Stimulated activated CD4-positive, alpha-beta T cell treated with anti-CD3 and anti-CD28 coated beads, TNF-alpha, amount 100 ng/mL, for 1 hour (primary cell): ENCODE measurements around the gene CCNQ.

Experiments used
- DNase-seq, 3 donors: peaks; one replicate each; pipeline ENCODE4 v3.0.0-alpha.2; 2020; ENCODE audit warnings: low read depth in 3 of 3, low spot score in 1 of 3

CCNQ gene

DNA sequence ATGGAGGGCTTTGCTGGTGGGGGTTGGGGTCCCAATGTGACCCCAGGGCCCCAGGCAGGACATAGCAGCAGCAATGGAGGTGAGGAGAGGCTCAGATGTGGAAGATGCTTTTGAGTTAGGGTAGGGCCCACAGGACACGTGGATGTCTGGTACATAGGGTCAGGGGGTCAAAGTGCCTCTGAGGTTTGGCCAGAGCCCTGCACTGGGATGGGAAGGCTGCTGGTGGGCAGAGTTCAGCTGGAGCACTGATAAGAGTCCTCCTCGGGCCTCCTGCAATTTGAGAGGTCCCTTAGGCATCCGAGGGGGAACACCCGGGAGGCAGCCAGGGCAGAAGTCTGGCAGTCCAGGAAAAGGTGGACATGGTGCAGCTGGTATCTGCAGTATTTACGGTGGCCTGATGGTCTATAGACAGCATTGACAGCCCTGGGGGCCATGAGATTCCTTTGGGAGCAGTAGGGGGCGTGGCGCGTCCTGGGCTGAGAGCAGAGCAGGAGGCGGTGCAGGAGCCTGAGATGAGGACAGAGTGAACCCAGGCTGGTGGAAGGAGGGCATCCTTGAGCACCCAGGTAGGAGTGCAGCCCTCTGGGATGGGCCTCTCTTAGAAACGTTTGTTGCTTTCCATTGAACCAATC is 22.6 kb downstream of the CCNQ start:
- no peak for DNase-seq

DNA sequence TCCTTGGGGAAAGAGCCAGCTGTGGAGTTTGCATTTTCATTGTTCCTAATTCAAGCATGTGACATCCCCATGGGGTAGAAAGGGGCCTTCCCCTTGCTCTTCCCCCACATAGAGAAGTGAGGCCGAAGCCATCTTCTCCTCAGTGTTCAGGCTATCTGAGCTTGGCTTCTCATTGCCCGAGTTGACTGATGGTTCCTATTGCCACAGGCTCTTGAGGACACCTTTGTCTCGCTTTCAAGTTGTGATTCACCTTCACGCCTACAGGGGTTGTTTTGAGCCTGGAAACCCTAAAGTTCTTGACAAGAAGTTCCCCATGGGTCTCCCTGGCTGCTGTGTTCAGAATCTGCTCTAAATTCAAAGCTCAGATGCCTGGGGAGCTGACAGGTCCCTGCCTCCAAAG is 25.0 kb downstream of the CCNQ start:
- no peak for DNase-seq

DNA sequence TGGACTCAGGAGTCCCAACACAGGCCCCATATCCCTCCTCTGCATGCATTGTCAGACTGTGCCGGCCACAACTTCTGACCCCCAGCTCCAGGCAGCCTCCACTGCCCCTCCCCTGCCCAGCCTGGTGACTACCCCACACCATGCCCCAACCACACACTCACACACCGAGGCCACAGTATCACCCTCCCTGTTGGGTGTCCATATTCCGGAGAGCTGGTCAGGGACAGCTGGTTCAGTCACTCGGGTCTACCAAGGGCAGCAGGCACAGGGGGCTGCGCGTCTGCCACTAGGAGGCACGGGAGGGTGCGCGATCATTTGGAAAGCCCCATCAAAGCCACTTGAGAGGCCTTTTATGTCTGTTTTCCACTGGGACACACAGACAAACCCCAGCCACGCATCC is 26.3 kb downstream of the CCNQ start:
- DNase-seq, result no peak

DNA sequence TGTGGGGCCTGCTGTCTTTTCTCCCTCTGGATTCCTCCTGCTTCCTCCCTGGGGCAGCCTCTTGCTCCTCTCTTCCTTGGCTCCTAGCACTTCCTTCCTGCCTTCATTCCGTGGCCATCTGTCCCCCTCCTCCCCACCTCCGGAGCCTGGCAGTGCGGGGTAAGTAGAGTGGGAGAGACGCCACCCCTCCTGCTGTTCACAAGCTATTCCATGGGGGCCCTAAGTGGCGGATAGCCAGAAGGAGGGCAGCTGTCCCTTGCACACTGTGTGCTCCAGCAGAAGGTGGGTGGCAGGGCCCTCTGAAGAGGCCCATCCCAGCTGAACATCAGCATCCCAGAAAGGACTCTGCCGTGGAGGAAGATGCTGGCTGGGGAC is 27.4 kb downstream of the CCNQ start:
- no peak for DNase-seq

DNA sequence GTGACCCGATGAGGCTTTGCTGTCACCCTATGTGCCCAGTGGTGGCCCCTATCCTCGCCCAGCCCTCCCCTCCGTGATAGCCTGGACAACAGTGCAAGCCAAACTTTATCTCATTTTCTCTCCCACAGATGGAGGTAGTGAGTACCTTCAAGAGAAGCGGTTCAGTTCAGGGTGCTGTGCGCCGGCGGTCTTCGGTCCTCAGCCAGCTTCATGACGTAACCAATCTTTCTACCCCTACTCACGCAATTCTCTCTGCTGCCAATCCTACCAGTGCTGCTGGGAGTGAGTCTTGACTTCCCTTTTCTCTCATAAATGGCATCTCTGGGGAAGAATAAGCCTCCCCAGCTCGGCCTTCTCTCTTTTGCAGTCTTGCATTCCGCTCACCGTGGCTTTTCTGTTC is 29.5 kb downstream of the CCNQ start:
- DNase-seq, result no peak

DNA sequence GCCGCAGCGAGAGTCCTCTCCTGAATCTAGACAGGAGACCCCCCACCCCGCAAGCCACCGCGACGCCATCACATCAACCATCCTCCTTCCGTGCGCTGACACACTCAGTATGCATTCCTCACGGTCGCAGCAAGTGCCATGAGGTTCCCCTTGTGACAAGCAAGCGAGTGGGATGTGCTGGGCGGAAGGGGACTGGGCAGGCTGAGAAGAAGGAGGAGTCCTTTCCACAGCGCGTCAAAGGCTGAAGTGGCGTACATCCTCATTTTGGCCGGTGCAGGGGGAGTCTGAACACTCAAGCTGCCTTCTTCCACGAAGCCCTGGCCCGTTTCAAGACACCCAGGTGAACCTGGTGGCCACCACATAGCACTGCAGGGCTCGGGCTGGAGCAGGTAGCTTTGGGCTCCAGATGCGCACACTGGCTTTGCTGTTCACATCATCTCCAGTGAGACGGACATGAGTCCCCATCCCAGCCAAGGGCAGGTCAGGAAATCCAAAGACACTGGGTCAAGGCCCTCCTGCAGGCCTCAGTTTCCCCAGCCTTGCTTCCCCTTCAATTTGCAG is 30.4 kb downstream of the CCNQ start:
- no peak for DNase-seq

DNA sequence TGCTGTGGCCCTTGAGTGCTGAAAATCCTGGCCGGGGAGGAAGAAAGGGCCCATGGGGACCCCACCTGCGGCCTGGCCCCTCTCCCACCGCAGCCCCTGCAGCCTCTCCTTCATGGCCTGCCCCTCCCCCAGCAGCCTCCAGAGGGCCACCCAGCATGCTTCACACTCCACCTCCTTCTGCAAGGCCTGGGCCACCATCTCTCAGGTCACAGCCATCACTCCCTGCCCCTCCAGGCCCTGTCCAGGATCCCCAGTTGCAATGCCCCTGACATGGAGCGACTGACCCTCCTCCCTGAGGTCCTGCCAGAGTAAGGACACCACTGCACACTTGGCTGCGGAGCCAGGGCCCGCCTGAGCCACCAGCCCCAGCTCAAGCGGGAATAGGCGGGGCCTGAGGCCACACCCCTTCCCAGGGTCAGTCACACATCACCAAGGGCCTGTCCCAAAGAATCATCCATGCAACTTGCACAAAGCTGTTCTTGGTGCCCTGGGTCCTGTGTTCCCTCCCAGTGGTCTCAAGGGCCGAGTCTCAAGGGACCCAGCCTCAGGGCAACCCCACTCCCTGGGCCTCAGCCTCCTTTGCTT is 32.9 kb downstream of the CCNQ start:
- no peak for DNase-seq

DNA sequence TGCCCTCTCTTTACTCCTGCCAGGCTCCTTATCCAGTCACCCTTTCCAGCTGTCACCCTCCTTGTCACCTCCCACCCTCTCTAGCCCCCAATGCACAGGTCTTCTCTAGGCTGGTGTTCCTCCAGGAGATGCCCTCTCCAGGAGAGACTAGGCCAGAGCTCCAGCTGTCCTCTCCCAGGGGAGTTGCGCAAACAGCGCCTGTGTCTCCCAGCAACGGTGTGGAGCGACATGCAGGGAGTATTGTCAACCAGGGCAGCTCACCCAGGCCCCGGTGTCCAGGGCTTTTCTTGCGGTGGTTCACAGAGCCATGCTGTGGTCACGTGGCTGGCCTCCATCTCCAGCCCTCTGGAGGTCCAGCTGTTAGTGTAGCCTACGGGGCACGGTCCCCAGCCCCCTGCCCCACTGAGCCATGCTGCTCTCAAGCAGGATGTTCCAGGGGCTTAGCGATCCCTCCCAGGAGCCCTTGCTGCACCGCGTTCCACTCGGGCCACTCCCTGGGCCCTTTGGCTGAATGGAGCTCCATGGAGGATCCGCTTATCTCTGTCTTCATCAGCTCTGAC is 34.8 kb downstream of the CCNQ start:
- no peak for DNase-seq

DNA sequence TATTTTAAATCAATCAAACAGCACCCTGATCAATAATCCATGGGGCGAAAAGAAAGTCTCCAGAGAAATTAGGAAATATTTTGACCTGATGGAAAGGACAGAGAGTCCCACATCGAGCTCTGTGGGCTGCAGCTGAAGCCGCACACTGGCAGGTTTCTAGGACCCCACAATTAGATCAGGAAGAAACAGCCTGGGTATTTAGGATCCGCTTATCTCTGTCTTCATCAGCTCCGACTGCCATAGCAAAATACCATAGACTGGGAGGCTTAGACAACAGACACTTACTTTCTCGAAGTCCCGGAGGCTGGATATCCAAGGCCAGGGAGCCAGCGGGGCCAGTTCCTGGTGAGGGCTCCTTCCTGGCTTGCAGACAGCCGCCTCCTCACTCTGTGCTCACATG is 36.4 kb downstream of the CCNQ start:
- no peak for DNase-seq

DNA sequence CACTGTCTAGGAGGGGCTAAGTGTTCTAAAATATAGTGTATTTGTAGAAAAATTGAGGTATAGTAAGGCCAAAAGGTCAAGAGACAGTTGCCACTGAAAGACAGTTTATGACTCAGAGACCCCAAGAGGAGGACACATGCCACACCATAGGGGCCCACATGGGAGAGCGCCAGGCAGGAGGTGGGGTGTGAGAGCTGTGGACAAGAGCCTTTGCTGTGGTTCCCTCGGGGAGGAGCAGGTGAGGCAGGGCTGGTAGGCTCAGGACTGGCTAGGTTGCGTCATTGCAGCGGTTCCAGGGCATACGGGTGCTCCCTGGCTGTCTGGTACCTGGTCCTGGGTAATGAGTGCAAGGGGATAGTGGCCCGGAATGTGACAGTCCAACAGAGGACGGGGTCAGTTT is 37.6 kb downstream of the CCNQ start:
- DNase-seq, result no peak

DNA sequence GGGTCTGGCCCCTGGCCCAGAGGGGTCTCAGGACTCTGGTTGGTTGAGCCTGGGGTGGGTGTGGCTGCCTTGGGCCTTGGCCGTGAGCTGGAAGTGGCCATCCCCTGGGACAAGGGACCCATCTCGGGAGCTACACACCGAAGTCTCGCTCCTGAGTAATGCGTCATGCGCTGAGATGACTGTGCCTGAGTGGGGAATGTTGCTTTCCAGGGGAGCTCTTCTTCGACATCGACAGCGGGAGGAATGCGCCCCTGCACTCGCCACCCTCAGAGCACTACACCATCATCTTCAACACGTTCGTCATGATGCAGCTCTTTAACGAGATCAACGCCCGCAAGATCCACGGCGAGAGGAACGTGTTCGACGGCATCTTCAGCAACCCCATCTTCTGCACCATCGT is 38.5 kb downstream of the CCNQ start:
- no peak for DNase-seq

DNA sequence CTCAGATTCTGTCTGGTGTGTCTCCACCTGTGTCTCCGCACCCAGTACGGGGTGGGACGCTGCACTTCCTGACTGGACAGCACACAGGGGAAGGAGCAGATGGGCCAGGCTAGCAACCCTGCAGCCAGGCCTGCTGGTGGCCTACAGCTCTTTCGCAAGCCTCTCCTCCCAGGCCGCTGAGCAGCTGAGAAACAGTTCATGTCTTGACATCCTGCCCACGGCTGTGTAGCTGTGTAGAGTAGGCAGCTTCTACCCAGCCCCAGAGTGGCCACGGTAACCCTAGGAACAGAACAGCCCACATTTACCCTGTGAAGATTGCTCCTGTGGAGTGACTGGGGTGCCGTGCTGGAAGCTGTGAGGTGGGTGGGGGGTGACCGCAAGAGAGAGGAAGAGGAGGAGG is 38.9 kb downstream of the CCNQ start:
- DNase-seq, result no peak

DNA sequence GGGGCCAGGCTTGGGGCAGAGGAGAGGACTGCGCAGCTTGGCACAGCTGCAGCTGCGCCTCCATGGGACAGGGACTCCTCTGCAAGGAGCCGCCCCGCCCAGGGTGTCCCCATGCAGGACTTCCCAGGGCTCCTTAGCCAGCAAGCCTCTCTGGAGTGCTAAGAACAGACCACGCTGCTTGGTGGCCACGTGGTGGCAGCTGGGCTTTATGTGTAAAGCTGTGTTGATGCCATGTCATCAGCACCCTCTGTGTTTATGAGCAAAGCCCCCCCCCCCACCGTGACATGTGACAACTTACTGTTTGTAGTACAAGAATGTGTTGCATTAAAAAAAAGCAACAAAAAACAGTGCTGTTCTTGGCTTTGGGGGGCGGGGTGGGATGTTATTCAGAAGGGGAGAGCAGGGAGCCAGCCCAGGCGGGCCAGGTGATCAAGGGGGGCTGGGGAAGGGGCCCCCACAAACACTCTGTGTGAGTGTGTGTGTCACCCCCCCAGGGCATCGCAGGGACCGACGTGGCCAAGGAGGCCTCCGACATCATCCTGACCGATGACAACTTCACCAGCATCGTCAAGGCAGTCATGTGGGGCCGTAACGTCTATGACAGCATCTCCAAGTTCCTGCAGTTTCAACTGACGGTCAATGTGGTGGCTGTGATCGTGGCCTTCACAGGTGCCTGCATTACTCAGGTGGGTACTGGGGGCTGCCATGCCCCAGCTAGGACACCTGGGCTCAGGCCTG is 41.2 kb downstream of the CCNQ start:
- no peak for DNase-seq

DNA sequence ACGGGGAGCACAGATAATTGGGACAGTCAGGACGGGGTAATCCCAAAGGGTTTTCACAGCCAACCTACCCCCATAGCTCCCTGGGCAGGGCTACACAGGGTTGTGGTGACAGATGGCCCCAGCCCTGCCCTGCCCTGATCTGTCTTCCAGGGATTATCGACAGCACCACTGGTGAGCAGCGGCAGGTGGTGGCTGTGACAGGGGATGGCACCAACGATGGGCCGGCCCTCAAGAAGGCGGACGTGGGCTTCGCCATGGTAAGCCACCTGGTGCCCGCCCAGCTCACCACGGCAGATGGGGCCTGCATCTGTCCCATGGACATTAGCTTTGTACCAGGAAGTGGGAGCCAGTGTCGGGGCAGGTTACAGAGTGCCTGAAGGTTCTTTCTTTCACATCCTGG is 42.2 kb downstream of the CCNQ start:
- DNase-seq, result no peak

DNA sequence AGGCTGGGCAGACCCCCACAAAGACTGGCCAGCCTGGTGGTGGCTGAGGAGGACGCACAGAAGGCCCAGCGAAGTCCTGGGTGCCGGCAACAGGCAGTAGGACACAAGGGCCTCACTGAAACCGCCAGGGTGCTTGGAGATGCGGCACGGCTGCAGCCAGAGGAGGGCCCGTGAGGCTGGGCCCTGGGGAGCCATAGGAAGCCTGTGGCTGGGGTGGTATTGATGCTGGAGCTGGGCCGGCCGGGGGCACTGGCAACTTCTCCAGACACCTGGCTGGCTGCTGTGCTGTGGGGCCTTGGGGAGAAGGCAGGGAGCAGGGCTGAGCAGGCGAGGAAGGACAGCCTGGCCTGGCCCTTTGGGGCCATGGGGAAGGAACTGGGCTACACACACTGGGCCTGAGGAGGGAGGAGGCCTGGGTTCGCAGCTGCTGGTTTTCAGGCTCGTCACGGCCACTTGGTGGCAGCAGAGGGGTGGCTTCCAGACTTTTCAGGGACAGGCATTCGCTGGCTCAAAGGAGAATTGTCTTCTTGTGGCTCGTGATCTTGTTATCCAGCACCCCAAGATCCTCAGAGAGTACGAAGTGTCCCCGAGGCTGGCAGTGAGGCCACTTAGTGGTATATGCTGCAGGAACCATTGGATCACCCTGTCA is 44.3 kb downstream of the CCNQ start:
- peak; percentile 9 to 48 (median 12) for DNase-seq

DNA sequence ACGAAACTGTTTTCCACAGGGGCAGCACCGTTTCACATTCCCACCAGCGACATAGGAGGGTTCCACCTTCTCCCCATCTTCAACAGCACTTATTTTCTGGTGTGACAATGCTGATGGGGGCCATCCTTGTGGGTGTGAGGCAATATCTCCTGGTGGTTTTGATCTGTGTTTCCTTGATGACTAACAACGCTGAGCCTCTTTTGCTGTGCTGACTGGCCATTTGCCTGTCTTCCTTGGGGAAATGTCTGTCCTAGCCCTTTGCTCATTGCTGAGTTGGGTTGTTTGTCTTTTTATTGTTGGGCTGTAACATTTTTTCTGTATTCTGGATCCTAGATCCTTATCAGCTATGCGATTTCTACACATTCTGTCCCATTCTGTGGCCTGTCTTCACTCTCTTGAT is 47.8 kb downstream of the CCNQ start:
- DNase-seq, result no peak

DNA sequence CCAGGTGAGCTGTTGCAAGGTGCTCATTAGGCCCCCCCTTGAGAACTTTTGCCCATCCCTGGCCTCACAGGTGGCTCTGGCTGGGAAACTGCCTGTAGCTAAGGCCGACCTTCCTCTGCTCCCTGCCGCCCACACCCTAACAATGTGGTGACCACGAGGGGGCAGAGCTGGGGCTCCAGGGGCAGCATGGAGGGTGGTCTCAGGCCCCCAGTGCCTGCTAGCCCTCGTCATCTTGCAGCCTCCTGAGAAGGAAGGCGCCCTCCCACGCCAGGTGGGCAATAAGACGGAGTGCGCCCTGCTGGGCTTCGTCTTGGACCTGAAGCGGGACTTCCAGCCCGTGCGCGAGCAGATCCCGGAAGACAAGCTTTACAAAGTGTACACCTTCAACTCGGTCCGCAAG is 49.1 kb downstream of the CCNQ start:
- DNase-seq, result no peak

DNA sequence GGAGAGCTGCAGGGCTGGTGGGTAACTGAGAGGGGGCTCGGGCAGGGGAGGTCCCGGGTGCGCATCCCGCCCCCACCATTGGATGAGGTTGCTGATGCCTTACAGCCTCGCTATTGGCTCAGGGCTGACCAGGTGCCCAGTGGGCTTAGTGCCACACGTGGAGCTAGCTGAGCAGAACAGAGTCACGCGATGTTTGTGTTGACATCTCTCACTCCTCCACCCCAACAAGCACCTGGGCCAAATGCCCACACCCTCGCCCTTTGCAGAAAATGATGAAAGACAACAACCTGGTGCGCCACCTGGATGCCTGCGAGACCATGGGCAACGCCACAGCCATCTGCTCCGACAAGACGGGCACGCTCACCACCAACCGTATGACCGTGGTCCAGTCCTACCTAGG is 49.7 kb downstream of the CCNQ start:
- DNase-seq, result no peak

DNA sequence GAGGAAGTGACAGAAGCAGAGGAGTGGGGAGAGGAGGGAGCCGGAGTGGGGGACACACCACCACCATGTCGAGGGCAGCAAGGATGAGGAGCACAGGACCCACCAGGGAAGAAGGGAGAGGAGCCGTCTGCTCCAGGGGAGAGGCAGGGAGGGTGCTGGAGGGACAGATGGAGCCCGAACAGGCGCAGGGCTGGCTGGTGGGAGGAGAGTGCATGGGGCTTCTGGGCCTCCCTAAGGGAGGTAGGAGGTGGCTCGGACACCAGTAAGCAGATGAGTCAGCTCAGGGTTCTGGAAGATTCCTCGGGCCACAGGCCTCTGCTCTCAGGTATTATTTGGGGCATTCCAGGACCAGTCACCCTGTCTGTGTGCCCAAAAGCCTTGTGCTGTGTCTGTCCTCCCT is 51.7 kb downstream of the CCNQ start:
- DNase-seq, result no peak

DNA sequence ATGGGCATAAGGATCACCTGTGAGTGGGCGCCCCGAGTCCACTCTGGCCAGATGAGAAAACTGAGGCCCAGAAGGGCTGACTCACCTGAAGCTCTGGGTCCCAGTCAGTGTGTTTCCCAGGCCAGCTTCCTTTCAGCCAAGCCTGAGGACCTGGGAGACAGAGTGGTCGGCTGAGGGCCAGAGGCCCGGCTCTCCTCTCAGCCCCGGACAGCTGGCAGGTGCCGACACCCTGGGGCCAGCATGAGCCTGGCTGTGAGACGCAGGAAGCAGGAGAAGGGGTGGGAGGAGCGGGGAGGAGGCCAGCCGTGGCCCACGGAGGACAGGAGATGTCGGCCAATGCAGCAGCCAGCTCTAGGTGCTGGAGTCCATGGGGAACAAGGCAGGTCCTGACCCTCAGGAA is 52.6 kb downstream of the CCNQ start:
- DNase-seq, result no peak

DNA sequence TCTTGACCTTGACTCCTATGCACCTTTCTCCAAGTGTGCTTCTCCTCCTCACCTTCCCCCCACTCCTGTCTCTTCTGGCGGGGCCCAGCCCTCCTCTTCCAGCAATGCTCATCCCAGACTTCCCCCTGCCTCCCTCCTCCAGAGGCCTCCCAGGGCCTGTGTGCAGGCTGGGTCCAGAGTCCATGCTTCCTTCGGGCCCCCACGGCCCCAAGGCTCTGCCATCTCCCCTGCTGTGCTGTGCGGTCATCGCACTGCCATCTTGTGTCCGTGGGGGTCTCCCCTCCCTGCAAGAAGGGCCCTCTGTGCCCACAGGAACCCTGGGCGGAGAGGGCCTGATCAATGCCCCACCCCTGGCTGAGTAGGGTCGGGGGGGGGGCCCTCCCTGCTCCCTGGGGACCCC is 54.2 kb downstream of the CCNQ start:
- no peak for DNase-seq

DNA sequence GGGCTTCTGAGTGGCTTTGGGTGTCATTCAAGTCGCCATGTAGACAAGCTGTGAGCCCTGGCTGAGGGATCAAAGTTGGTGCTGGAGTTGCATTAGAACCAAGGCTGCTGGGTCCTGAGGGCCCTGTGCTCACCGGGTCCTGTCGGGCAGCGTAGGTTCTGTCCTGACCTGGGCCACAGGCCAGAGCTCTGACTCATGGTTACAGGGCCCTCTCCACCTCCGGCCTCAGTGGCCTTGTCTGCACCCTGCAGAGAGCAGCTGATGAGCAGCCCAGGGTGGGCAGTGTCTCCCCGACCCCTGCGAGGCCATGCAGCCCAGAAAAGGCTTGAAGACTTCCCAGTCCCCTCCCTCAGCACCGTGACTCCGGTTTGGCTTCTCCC is 59.0 kb downstream of the CCNQ start:
- no peak for DNase-seq
